Measurements from ENCODE around the gene MAD2L1BP. TPM values are rescaled to one million over a fixed set of nuclear protein-coding genes. Genes with fewer than 3 reads are reported as not detected.

Gene MAD2L1BP
- total RNA-seq, 1 experiment from 2014 or later: 46.3 TPM

DNA sequence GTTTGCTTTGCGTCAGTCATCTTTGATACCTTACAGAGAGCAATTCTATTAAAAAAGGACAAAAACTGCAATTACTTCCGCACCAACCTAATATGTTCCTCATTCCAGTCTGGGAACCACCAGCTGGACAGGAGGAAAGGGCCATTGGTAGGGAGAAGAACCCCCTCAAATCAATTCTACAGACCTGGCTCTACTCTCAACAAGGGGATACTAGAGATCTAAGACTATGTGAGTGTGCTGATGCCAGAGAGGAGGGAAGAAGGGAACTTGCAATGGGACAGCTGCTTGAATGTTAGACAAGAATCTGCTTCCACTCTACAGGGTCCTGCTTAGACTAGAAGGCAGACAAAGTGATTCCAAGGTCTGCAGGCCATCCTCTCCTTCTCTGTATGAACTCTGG lies 38.7 kb downstream of the MAD2L1BP start:
- Histone ChIP-seq H3T11ph (ENCODE audit: low read length) (no peak overlapping the region), H4K20me1 (ENCODE audit: control insufficient read depth, insufficient read depth, insufficient read length) (no peaks in the 10 kb centered on the region), H3K23ac (ENCODE audit: insufficient read length, low read depth, low read length) (no peak overlapping the region), H2BK120ac (ENCODE audit: low read depth, low read length, poor library complexity, severe bottlenecking) (no peak overlapping the region), H4K5ac (ENCODE audit: insufficient read length, low read depth, low read length) (no peak overlapping the region), H3K4me1 (ENCODE audit: insufficient read depth, low read length) (no peaks in the 10 kb centered on the region), H4K8ac (replicated peaks; ENCODE audit: insufficient read length, low read depth, low read length) (no peak overlapping the region), H3K9ac (ENCODE audit: extremely low read depth, insufficient read length, low read length) (no peak overlapping the region), H2BK15ac (ENCODE audit: low read depth, low read length) (no peak overlapping the region), H2AFZ (ENCODE audit: low read length) (no peak overlapping the region), H4K91ac (ENCODE audit: insufficient read length, low read depth, low read length) (no peak overlapping the region), H3K23me2 (ENCODE audit: insufficient read length, low read depth, low read length, poor library complexity, severe bottlenecking) (no peaks in the 10 kb centered on the region), H3K27ac (ENCODE audit: insufficient read length, low read depth, low read length) (no peak overlapping the region), H3K18ac (ENCODE audit: insufficient read length, low read depth, low read length) (no peak overlapping the region), H3K56ac (ENCODE audit: insufficient read length, low read depth, low read length) (no peak overlapping the region), H3K9me3 (ENCODE audit: control insufficient read depth, low read depth, low read length) (no peaks in the 10 kb centered on the region), H3K14ac (ENCODE audit: insufficient read depth, low read length) (no peak overlapping the region), H2BK20ac (ENCODE audit: low read depth, low read length, poor library complexity, severe bottlenecking) (no peak overlapping the region), H2AK5ac (ENCODE audit: insufficient read length, low read length) (no peak overlapping the region), H3K27me3 (ENCODE audit: insufficient read depth, low read length) (no peaks in the 10 kb centered on the region; the same call in 1 of the 2 replicates), H3K4me2 (ENCODE audit: insufficient read depth, insufficient read length, low read length) (no peak overlapping the region), H3K4ac (ENCODE audit: low read depth, low read length) (no peak overlapping the region), H3K79me2 (ENCODE audit: insufficient read depth, low read length) (no peaks in the 10 kb centered on the region), H2BK12ac (ENCODE audit: insufficient read length, low read depth, low read length) (no peak overlapping the region), H2BK5ac (ENCODE audit: insufficient read length, low read length) (no peak overlapping the region), H3K79me1 (ENCODE audit: insufficient read depth, low read depth, low read length, poor library complexity, severe bottlenecking) (no peaks in the 10 kb centered on the region)
- no CpG with 5 or more reads among the region's 2 CpGs for WGBS (ENCODE audit: extremely low coverage, insufficient read length, low lambda C conversion rate)
- TF ChIP-seq, protein P1, sequence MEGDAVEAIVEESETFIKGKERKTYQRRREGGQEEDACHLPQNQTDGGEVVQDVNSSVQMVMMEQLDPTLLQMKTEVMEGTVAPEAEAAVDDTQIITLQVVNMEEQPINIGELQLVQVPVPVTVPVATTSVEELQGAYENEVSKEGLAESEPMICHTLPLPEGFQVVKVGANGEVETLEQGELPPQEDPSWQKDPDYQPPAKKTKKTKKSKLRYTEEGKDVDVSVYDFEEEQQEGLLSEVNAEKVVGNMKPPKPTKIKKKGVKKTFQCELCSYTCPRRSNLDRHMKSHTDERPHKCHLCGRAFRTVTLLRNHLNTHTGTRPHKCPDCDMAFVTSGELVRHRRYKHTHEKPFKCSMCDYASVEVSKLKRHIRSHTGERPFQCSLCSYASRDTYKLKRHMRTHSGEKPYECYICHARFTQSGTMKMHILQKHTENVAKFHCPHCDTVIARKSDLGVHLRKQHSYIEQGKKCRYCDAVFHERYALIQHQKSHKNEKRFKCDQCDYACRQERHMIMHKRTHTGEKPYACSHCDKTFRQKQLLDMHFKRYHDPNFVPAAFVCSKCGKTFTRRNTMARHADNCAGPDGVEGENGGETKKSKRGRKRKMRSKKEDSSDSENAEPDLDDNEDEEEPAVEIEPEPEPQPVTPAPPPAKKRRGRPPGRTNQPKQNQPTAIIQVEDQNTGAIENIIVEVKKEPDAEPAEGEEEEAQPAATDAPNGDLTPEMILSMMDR (conservative IDR thresholded peaks at IDR 0.05): no peak
- no peak overlapping the region for H3K27ac Mint-ChIP-seq
- DNase-seq: no peak
- H3K4me1 Mint-ChIP-seq: peaks cover 9 to 13% of the 10 kb centered on the region in 2 experiments
- peaks cover 1% of the 10 kb centered on the region; the same call in 1 of the 2 replicates for H3K27me3 Mint-ChIP-seq (ENCODE audit: low read depth)
- peaks cover 41 to 85% (median 64%) of the 10 kb centered on the region in 3 experiments for H3K36me3 Mint-ChIP-seq (ENCODE audit: insufficient read depth in 1 of 3, low read depth in 3 of 3)
- no peaks in the 10 kb centered on the region for H3K9me3 Mint-ChIP-seq
- H3K4me3 Mint-ChIP-seq: no peak overlapping the region
